GM04503 (cell line): ENCODE results near the gene ARMC6.
"Not testable (repeated sequence)": the region's sequence is repeated elsewhere in the genome, so short reads cannot be mapped to it uniquely, and the experiment has no call there.

Experiments
- DNase-seq: peaks from one replicate; pipeline ENCODE4 v3.0.0-alpha.2; 2012; ENCODE audit warnings: low read depth

The ARMC6 gene

GRCh38 chr19:19076476-19076875 lies 43.1 kb downstream of the ARMC6 start:
- DNase-seq, result no peak

- DNase-seq, result no peak
Observed at GRCh38 chr19:19077103-19077502, 43.7 kb downstream of the ARMC6 start.

GRCh38 chr19:19078801-19079200 lies 45.4 kb downstream of the ARMC6 start:
- DNase-seq, result no peak

- no peak for DNase-seq
Observed at GRCh38 chr19:19079571-19079970, 46.2 kb downstream of the ARMC6 start.

GRCh38 chr19:19081642-19082151 lies 48.3 kb downstream of the ARMC6 start:
- DNase-seq, result no peak

GRCh38 chr19:19083413-19084178 lies 50.2 kb downstream of the ARMC6 start:
- no peak for DNase-seq

DNA sequence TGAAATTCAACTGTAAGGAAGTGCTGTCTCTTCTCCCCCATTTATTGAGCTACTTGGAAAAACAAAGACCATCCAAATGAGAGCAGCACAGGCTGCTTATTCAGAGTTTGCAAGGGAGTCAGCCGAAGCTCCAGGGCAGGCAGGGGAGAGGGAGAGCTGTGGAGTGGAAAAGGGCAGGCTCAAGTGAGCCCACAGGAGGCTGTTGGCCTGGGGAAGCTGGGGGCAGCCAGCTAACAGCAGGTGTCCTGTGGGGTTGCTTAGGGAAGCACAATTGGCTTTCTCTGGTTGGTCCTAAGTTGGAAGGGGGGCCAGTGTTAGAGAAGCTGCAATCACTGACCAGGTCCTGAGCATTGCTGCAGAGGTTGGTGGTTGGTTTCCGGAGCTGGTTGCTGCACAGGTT lies 54.3 kb downstream of the ARMC6 start:
- DNase-seq, result no peak

GRCh38 chr19:19094513-19094912 lies 61.1 kb downstream of the ARMC6 start:
- DNase-seq, result no peak

GRCh38 chr19:19095691-19096090 lies 62.3 kb downstream of the ARMC6 start:
- DNase-seq, result no peak

DNA sequence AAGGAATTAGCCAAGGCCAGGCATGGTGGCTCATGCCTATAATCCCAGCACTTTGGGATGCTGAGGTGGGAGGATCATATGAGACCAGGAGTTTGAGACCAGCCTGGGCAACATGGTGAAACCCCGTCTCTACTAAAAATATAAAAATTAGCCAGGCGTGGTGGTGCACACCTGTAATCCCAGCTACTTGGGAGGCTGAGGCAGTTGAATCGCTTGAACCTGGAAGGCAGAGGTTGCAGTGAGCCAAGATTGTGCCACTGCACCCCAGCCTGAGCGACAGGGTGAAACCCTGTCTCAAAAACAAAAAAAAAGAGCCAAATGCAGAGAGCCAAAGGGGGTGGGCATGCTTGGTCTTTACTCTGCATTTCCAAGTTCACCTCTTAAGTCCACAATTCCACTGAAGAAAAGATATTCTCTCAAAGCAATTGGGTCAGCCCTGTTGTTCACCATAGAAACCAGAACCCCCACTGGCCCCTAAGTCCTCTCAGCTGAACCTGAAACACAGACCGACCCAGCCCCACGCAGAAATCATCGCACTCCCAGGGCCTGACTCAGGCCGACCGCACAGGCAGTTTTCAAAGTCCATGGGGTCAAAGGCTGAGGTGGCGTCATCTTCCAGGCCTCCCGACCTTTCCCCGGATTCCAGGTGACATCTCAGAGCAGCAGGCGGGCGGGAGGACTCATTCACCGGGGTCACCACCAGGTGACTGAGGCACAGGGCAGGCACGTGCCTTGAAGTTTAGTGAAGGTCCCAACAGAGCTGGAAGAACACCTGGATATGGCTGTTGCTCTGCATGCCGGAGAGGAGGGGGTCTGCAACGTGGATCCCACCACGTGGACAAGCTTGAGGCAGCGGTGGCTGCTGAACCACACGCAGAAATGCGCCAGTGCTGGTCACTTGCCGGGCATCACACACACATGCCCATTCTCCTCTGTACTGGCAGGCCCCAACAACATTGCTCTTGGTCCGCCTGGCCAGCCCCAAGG lies 63.5 kb downstream of the ARMC6 start:
- DNase-seq, result no peak

DNA sequence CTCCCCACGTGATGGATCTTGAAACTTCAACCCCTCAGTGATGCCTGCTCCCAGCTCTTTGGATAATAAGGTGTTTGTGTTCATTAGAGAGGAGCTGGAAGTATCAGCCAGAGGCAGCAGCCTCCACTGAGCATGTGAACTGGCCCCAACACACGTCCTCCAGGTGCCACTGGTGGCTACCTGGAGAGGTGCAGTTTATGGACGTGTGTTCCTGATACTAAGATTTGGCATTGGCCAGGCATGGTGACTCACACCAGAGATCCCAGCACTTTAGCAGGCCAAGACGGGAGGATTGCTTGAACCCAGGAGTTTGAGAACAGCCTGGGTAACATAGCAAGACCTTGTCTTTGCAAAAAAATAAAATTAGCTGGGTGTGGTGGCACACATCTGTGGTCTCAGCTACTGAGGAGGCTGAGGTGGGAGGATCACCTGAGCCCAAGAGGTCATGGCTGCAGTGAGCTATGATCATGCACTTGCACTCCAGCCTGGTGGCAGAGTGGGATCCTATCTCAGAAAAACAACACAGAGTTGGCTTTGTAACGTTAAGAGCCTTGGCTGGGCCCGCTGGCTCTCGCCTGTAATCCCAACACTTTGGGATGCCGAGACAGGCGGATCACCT lies 64.8 kb downstream of the ARMC6 start:
- no peak for DNase-seq

DNA sequence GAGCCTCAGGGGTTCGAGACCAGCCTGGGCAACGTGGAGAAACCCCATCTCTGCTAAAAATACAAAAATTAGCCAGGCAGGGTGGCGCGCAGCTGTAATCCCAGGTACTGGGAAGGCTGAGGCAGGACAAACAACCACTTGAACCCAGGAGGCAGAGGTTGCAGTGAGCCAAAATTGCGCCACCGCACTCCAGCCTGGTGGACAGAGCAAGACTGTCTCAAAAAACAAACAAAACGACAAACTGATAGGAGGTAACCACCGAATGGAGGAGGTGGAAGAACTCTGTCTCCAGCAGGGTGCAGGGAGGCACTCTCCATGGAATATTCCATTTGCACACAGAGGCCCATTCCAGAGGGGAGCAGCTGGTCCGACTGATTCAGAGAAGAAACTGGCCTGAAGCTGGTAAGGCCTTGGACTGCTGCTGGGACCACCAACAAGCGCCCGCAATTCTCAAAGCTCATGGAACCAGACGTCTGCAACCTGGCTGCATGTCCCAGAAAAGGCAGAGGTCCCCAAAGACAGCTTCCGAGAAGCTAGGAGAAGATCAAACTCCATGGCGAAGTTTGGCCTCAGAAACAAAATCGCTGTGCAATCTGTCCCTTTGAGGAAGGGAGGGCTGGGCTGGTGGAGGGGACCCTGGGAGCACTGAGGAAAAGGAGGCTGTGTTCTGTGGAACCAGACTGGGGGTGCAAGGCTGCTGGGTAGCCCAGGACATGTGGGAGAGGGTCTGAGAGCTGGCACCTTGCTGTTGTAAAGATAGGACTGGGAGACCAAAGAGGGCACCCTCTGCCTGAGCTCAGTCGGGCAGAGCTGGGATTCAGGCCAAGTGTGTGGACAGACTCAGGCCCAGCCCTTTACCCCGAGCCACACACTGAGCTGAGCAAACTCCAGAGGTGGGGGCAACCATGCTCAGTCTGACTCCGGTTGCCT lies 65.6 kb downstream of the ARMC6 start:
- no peak for DNase-seq

- no peak for DNase-seq
Observed at GRCh38 chr19:19101540-19101939, 68.1 kb downstream of the ARMC6 start.

- DNase-seq, result not testable (repeated sequence)
Observed at GRCh38 chr19:19102566-19102965, 69.2 kb downstream of the ARMC6 start.

- DNase-seq, result no peak
Observed at GRCh38 chr19:19103167-19103566, 69.8 kb downstream of the ARMC6 start.

GRCh38 chr19:19105365-19106055 lies 72.1 kb downstream of the ARMC6 start:
- no peak for DNase-seq

- DNase-seq, result no peak
Observed at GRCh38 chr19:19106056-19106551, 72.7 kb downstream of the ARMC6 start.

DNA sequence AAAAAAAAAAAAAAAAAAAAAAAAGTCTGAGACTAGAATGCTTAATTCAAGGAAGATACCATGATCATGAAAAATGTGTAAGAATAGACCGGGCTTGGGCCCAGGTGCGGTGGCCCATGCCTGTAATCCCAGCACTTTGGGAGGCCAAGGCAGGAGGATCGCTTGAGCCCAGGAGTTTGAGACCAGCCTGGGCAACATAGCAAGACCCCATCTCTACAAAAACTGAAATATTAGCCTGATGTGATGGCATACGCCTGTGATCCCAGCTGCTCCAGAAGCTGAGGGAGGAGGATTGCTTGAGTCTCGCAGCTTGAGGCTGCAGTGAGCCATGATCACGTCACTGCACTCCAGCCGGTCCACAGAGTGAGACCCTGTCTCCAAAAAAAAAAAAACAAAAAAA lies 73.5 kb downstream of the ARMC6 start:
- DNase-seq, result not testable (repeated sequence)

DNA sequence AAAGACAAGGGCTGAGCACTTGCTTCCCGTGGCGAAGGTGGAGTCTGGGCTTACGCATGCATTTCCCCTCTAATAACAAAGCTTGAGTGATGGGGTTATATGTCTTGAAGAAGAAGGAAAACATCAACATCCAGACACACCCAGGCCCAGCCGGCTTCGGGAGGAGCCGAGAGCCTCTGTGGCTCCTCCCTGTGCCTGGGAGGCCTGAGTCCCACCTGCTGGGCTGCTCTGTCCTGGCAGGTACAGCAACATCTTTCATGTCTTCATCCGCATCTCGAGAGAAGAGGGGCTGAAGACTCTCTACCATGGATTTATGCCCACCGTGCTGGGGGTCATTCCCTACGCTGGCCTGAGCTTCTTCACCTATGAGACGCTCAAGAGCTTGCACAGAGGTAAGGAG lies 74.3 kb downstream of the ARMC6 start:
- no peak for DNase-seq
